Rectal smooth muscle tissue (tissue), 1 donor: ENCODE measurements around the gene TACC3.

Experiments used
- H3K27ac ChIP-seq: one replicate; pipeline ENCODE4 v1.7.0; 2013; ENCODE audit warnings: low read depth, low read length, inconsistent platforms
- H3K27me3 ChIP-seq: one replicate; pipeline ENCODE4 v1.7.0; 2013; ENCODE audit warnings: low read length; ENCODE audit not compliant: control insufficient read depth, insufficient read depth
- H3K36me3 ChIP-seq: one replicate; pipeline ENCODE4 v1.7.0; 2013; ENCODE audit warnings: low read length; ENCODE audit not compliant: control insufficient read depth, insufficient read depth
- H3K4me1 ChIP-seq: one replicate; pipeline ENCODE4 v1.7.0; 2013; ENCODE audit warnings: low read length; ENCODE audit not compliant: control insufficient read depth, insufficient read depth
- H3K4me3 ChIP-seq: one replicate; pipeline ENCODE4 v1.7.0; 2013; ENCODE audit warnings: low read length
- H3K9ac ChIP-seq: one replicate; pipeline ENCODE4 v1.7.0; 2013; ENCODE audit warnings: low read length

TACC3 gene

DNA sequence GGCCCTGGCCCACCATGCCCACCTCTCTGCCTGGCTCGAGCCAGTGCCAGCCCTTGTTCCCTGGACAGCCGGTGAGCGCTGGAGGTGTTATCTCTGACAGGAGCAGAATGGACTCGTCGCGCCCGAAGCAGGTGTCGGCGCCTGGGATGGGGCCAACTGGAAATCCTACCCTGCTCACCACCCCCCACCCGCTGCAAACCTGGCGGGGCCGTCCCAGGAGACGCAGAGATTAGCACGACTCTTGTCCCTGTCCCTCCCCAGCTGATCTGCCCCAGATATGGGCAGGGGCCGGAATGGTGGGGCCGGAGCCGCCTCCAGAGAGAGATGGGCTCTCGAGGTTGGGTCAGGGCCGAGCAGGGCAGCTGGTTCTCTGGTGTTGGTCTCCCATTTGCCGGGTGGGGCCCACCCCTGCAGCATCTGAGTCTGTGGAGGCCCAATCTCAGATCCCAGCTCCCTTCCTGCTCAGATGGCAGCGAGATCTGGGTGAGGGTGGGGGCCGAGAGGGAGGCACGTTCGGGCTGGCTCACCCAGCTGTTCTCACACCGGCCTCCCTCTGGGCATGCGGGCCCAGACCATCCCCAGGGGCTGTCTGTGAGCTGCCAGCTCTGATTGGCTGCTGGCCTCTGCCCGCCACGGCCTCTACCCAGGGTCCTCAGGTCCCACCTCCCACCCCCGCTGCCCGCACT, 51.7 kb downstream of the TACC3 start:
- H3K27me3 ChIP-seq = peaks cover 10% of the 10 kb centered on the region
- H3K4me3 ChIP-seq = no peak overlapping the region
- H3K4me1 ChIP-seq = no peaks in the 10 kb centered on the region
- no peak overlapping the region for H3K9ac ChIP-seq
- H3K36me3 ChIP-seq = no peaks in the 10 kb centered on the region
- H3K27ac ChIP-seq = no peak overlapping the region

DNA sequence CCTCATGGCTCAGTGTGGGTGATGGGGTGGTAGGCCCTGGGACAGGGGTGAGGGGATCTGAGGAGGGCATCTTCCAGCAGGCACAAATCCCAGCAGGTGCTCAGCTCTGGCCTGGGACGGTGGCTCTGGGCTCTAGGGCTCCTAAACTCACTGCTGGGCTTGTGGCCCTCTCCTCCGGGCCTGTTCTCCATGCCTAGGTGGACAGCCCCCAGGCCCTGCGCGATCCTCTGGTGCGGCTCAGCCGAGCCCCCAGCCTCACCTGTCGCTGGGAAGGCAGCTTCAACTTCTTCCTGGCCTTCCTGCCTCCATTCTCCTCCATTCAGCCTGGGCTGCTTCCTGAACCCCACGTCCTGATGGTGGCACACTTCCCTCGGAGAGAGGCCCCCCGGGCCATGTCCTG, 52.4 kb downstream of the TACC3 start:
- Histone ChIP-seq H3K9ac (no peak overlapping the region), H3K27me3 (peaks cover 5% of the 10 kb centered on the region), H3K4me1 (no peaks in the 10 kb centered on the region), H3K4me3 (no peak overlapping the region), H3K36me3 (no peaks in the 10 kb centered on the region), H3K27ac (no peak overlapping the region)

- no peak overlapping the region for H3K4me3 ChIP-seq
- no peaks in the 10 kb centered on the region for H3K4me1 ChIP-seq
- peaks cover under 1% of the 10 kb centered on the region for H3K27me3 ChIP-seq
- H3K36me3 ChIP-seq = no peaks in the 10 kb centered on the region
- no peak overlapping the region for H3K9ac ChIP-seq
- no peak overlapping the region for H3K27ac ChIP-seq
Measured at GRCh38 chr4:1775731-1776500, 54.6 kb downstream of the TACC3 start.

GRCh38 chr4:1776521-1777161, 55.3 kb downstream of the TACC3 start:
- no peaks in the 10 kb centered on the region for H3K27me3 ChIP-seq
- no peaks in the 10 kb centered on the region for H3K4me1 ChIP-seq
- no peak overlapping the region for H3K9ac ChIP-seq
- H3K36me3 ChIP-seq = no peaks in the 10 kb centered on the region
- no peak overlapping the region for H3K27ac ChIP-seq
- no peak overlapping the region for H3K4me3 ChIP-seq

- Histone ChIP-seq H3K9ac (no peak overlapping the region), H3K4me1 (no peaks in the 10 kb centered on the region), H3K4me3 (no peak overlapping the region), H3K36me3 (no peaks in the 10 kb centered on the region), H3K27ac (no peak overlapping the region), H3K27me3 (no peaks in the 10 kb centered on the region)
Measured at GRCh38 chr4:1777822-1778641, 56.7 kb downstream of the TACC3 start.

DNA sequence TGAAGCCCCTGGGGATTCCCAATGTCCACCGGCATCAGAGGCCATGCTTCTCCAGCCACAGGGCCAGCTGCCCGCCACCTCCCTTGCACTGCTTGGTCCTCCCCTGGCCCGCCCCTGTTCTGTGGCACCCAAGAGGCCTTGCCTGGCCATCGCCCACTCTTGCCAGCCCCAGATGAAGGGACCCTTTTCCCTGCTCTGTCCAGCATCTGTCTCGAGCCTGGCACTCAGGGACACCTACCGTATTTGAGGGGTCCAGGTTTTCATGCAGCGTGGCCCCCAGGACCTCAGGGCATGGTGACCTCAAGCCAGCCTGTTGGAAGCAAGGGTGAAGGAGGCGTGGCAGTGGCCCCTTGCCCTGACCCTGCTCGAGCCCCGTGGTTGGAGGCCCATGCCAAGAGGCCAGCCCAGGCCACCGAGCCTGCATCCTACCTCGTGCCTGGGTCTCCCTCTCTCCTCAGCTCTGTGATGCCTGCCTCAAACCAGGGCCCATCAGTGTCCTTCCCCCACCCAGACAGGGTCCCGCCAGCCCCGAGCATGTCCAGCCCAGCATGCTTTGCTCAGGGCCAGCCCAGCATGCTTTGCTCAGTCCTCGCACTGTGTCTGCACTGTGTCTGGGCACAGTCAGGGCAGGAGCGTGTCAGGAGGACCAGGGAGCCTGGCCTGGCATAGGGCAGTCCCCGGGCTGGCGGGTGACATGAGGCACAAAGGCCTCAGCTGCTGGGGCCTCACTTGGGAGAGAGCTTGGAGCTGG, 57.5 kb downstream of the TACC3 start:
- H3K27ac ChIP-seq = no peak overlapping the region

DNA sequence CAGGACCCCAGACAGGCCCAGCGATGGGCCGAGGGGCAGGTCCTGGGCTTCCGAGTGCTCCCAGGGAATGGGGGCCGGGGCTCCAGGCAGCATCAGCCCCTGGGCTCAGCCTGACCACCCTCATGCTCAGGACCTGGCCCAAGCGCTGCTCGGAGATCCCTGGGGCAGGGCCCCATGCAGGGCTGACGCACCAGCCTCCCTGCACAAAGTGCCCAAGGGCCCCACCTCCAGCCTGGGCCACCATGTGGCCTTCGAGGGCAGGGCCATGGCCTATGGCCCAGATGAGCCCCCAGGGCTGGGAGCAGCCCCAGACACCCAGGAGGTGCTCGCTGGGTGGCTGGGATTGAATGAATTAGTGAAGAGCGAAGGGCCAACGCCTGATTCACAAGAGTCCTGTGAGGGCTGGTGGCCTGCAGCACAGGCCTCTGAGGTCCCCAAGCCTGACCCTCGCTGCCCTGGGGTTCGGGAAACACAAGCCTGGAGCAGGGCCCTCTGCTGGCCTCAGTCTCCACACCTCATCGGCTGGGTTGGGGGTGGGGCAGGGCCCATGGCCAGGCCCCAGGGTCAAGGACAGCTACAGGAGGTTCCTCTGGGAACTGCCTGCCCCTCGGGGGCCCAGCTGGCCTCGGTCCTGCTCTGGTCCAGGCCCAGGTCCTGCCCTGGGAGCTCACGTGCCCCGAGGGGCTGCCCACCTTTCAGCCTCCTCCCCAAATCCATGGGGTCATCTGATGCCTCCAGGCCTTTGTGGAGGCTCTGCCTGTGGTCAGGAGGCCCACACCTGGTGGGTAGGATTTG, 58.5 kb downstream of the TACC3 start:
- H3K9ac ChIP-seq = no peak overlapping the region
- H3K27me3 ChIP-seq = no peaks in the 10 kb centered on the region
- no peak overlapping the region for H3K4me3 ChIP-seq
- H3K4me1 ChIP-seq = no peaks in the 10 kb centered on the region
- no peak overlapping the region for H3K27ac ChIP-seq
- H3K36me3 ChIP-seq = no peaks in the 10 kb centered on the region

More for the DNA sequence above, 57.5 kb downstream of the TACC3 start:
- no peak overlapping the region for H3K9ac ChIP-seq
- H3K36me3 ChIP-seq = no peaks in the 10 kb centered on the region
- H3K27me3 ChIP-seq = no peaks in the 10 kb centered on the region
- no peaks in the 10 kb centered on the region for H3K4me1 ChIP-seq
- H3K4me3 ChIP-seq = no peak overlapping the region

DNA sequence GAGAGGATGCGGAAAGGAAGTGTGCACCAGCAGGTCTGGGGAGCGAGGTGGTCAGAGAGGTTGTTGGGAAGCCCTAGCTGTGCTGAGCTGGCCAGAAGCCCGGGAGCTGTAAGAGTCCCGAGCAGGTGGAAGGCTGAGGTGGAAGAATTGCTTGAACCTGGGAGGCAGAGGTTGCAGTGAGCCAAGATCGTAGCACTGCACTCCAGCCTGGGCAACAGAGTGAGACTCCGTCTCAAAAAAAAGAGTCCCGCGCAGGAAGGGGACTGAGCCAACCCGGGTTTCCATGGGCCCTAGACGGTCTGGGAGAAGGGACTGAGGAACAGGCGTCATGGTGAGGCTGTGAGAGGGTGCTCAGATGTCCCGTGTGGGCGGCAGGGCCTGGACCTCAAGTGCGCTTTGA, 59.1 kb downstream of the TACC3 start:
- no peak overlapping the region for H3K27ac ChIP-seq
- H3K4me3 ChIP-seq = no peak overlapping the region
- H3K27me3 ChIP-seq = no peaks in the 10 kb centered on the region
- no peaks in the 10 kb centered on the region for H3K36me3 ChIP-seq
- no peaks in the 10 kb centered on the region for H3K4me1 ChIP-seq
- H3K9ac ChIP-seq = no peak overlapping the region

- no peak overlapping the region for H3K27ac ChIP-seq
- no peak overlapping the region for H3K4me3 ChIP-seq
- no peaks in the 10 kb centered on the region for H3K36me3 ChIP-seq
- no peaks in the 10 kb centered on the region for H3K4me1 ChIP-seq
- no peak overlapping the region for H3K9ac ChIP-seq
- no peaks in the 10 kb centered on the region for H3K27me3 ChIP-seq
Measured at GRCh38 chr4:1783015-1783414, 61.7 kb downstream of the TACC3 start.

DNA sequence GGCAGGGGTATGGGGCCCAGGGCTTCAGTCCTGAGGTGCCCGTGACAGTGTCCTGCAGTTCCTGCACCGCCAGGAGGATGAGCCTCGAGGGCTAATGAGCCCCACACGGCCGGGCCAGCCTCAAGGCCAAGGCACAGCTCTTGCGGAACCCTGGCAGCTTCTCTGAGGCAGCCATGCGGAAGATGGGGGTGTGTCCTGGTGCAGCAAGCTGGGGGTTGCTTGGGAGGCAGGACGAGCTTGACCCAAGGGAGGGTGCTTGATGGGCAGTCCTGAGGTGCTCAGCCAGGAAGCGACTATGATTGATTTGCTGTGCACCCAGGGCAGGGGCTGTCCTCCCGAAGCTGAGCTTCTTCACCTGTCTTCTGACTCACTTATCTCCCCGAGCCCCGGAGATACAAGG, 62.6 kb downstream of the TACC3 start:
- Histone ChIP-seq H3K36me3 (no peaks in the 10 kb centered on the region), H3K27me3 (no peaks in the 10 kb centered on the region), H3K27ac (no peak overlapping the region), H3K9ac (no peak overlapping the region), H3K4me1 (no peaks in the 10 kb centered on the region), H3K4me3 (no peak overlapping the region)

- no peak overlapping the region for H3K9ac ChIP-seq
Measured at GRCh38 chr4:1784395-1784788, 63.1 kb downstream of the TACC3 start.

More at GRCh38 chr4:1784395-1784788, 63.1 kb downstream of the TACC3 start:
- no peaks in the 10 kb centered on the region for H3K4me1 ChIP-seq
- H3K36me3 ChIP-seq = no peaks in the 10 kb centered on the region
- H3K27me3 ChIP-seq = no peaks in the 10 kb centered on the region
- no peak overlapping the region for H3K4me3 ChIP-seq
- H3K27ac ChIP-seq = no peak overlapping the region
